SU-DHL-6 (cell line): ENCODE results near the gene CGN.

ENCODE experiments used
- CTCF ChIP-seq: fragments of 200-600 bp; sonication (generic); IDR thresholded peaks from one replicate; pipeline ENCODE4 v1.5.1; 2017; ENCODE audit warnings: antibody characterized with exemption, mild to moderate bottlenecking, low read length, moderate library complexity; ENCODE audit not compliant: insufficient read depth, poor library complexity, severe bottlenecking
- EZH2phosphoT487 ChIP-seq: fragments of 200-600 bp; sonication (generic), shearing (Covaris generic); conservative IDR thresholded peaks from 2 replicates; pipeline ENCODE4 v1.6.1; 2018; ENCODE audit warnings: mild to moderate bottlenecking, antibody characterized with exemption, low read length, moderate library complexity, mixed read lengths

GRCh38 chr1:151472856-151473731, 38.1 kb upstream of the CGN start:
- no peak for TF ChIP-seq CTCF
- TF ChIP-seq EZH2phosphoT487, result no peak
